HepG2 (cell line): ENCODE data around the gene CUL7. TPM values are rescaled to one million over a fixed set of nuclear protein-coding genes. Genes with fewer than 3 reads are reported as not detected.

Experiments used
- EEA1 ChIP-seq: sonication (generic); formaldehyde crosslinking; IDR thresholded peaks from 2 replicates; pipeline ENCODE4 v1.5.1; 2020; ENCODE audit warnings: mild to moderate bottlenecking, missing genetic modification reagents, borderline replicate concordance
- FOXM1 ChIP-seq: sonication (generic); formaldehyde crosslinking; IDR thresholded peaks from 2 replicates; pipeline ENCODE4 v1.5.0; 2020; ENCODE audit warnings: missing genetic modification reagents
- HNRNPK ChIP-seq: fragments of 200-400 bp; formaldehyde crosslinking; IDR thresholded peaks from 2 replicates; pipeline ENCODE4 v1.6.1; 2018; ENCODE audit warnings: low read length, low read depth, moderate library complexity, mild to moderate bottlenecking; ENCODE audit not compliant: poor library complexity, severe bottlenecking
- MED8 ChIP-seq: sonication (generic); formaldehyde crosslinking; IDR thresholded peaks from 2 replicates; pipeline ENCODE4 v1.8.1; 2023; ENCODE audit warnings: mild to moderate bottlenecking, missing genetic modification reagents; ENCODE audit not compliant: insufficient replicate concordance
- POLR2A ChIP-seq, 2 experiments: IDR thresholded peaks; 2 replicates each; pipeline ENCODE4 v1.6.1; 2011; ENCODE audit warnings: low read depth in 2 of 2, low read length in 2 of 2, mild to moderate bottlenecking in 1 of 2, moderate library complexity in 1 of 2; ENCODE audit not compliant: insufficient read depth in 1 of 2
- RARG ChIP-seq: sonication (generic); formaldehyde crosslinking; IDR thresholded peaks from 2 replicates; pipeline ENCODE4 v1.4.0; 2020; ENCODE audit warnings: low read depth, mild to moderate bottlenecking, missing genetic modification reagents
- REL ChIP-seq: sonication (generic); formaldehyde crosslinking; conservative IDR thresholded peaks from 2 replicates; pipeline ENCODE4 v1.8.0; 2022; ENCODE audit warnings: mild to moderate bottlenecking, missing genetic modification reagents, moderate library complexity
- SP140L ChIP-seq: sonication (generic); formaldehyde crosslinking; IDR thresholded peaks from 2 replicates; pipeline ENCODE4 v1.4.0; 2020; ENCODE audit warnings: missing genetic modification reagents, borderline replicate concordance
- TCF7 ChIP-seq: sonication (generic); IDR thresholded peaks from 2 replicates; pipeline ENCODE4 v1.6.1; 2016; ENCODE audit warnings: antibody characterized with exemption, low read depth
- ZNF160 ChIP-seq: sonication (generic); formaldehyde crosslinking; IDR thresholded peaks from 2 replicates; pipeline ENCODE4 v1.8.0; 2022; ENCODE audit warnings: mild to moderate bottlenecking, inconsistent platforms, missing genetic modification reagents
- ZNF263 ChIP-seq: sonication (generic); formaldehyde crosslinking; IDR thresholded peaks from 2 replicates; pipeline ENCODE4 v1.4.0; 2020; ENCODE audit warnings: missing genetic modification reagents
- ZNF781 ChIP-seq: sonication (generic); formaldehyde crosslinking; IDR thresholded peaks from 2 replicates; pipeline ENCODE4 v1.5.1; 2020; ENCODE audit warnings: borderline replicate concordance, mild to moderate bottlenecking, missing genetic modification reagents; ENCODE audit errors: not compliant biosample characterization
- polyA plus RNA-seq, 8 experiments: library from polyadenylated mRNA; depleted of rRNA in 3 of 8; stranded (reverse) in 7 of 8; unstranded in 1 of 8; fragments of >200 nt; fragmentation: Illumina TruSeq in 4 of 8; extraction: Trizol in 4 of 8; gene quantifications; 2 replicates each; pipeline versions ENCODE4 v1.2.1 to v1.2.3, GENCODE V29; 2011 to 2016; ENCODE audit warnings: low read depth in 4 of 8, missing spikeins in 1 of 8, mixed read lengths in 1 of 8; ENCODE audit not compliant: insufficient read depth in 1 of 8
- total RNA-seq, 5 experiments: library from RNA; depleted of rRNA; stranded (reverse); fragments of >200 nt; fragmentation: Illumina TruSeq; extraction: Trizol; gene quantifications; 2 replicates each; pipeline ENCODE4 v1.2.3, GENCODE V29; 2016; ENCODE audit warnings: low read depth in 1 of 5
- TF ChIP-seq, protein P1 (sequence below): sonication (generic); formaldehyde crosslinking; IDR thresholded peaks from 2 replicates; pipeline ENCODE4 v1.4.0; 2020; ENCODE audit warnings: missing genetic modification reagents
- TF ChIP-seq, protein P2 (sequence below): sonication (generic); formaldehyde crosslinking; IDR thresholded peaks from 2 replicates; pipeline ENCODE4 v1.4.0; 2020; ENCODE audit warnings: missing genetic modification reagents
- TF ChIP-seq, protein P3 (sequence below): sonication (generic); formaldehyde crosslinking; IDR thresholded peaks from 2 replicates; pipeline ENCODE4 v1.5.0; 2020; ENCODE audit warnings: missing genetic modification reagents
- TF ChIP-seq, protein P4 (sequence below): sonication (generic); formaldehyde crosslinking; conservative IDR thresholded peaks from 2 replicates; pipeline ENCODE4 v1.8.0; 2022; ENCODE audit warnings: mild to moderate bottlenecking, moderate library complexity, missing genetic modification reagents

The CUL7 gene
- total and polyA plus RNA-seq, 2 of the 13 experiments (the other 11 are each of a cell fraction or from before 2014, with no cell fraction given): 32.0 to 60.7 TPM

DNA sequence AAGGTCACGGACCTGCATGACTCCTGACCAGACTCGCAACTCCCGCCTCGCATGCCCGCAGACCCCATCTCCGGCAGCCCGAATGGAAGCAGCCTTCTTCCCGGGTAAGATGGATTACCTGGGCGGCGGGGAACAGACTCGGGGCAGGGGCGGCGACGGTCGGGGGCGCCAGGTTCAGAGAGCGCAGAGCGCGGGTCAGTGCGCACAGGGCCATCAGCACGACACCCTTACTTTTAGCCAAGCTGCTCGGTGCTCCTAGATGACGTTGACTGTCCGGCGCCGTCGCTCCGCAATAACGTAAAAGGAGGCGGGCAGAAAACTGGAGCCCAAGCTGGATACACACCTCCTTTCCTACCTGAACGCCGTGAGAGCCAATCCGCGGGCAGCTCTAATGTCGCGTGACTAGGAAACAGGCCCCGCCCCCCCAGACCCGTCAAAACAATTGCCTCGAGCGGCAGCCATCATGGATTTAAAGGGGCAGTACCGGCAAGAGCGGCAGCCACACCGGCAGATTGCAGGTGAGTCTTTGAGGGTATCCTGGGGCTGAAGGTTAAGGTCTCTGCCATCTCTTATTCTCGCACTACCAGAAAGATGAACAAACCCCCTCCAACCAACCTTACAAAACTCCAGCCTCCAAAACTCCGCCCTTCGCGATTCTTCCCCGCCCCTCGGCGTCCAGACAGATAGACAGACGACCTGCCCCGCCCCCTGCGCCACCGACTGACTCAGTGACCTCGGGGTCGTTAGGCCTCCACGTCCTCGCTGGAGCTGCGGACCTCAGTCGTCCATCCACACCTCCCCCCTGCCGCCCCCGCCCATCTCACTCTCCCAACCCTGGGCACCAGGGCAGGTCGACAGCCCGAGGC is 5.8 kb upstream of the CUL7 start, which contains the start of the genes KLC4 and MRPL2 (continued):
- TF ChIP-seq, protein P1, sequence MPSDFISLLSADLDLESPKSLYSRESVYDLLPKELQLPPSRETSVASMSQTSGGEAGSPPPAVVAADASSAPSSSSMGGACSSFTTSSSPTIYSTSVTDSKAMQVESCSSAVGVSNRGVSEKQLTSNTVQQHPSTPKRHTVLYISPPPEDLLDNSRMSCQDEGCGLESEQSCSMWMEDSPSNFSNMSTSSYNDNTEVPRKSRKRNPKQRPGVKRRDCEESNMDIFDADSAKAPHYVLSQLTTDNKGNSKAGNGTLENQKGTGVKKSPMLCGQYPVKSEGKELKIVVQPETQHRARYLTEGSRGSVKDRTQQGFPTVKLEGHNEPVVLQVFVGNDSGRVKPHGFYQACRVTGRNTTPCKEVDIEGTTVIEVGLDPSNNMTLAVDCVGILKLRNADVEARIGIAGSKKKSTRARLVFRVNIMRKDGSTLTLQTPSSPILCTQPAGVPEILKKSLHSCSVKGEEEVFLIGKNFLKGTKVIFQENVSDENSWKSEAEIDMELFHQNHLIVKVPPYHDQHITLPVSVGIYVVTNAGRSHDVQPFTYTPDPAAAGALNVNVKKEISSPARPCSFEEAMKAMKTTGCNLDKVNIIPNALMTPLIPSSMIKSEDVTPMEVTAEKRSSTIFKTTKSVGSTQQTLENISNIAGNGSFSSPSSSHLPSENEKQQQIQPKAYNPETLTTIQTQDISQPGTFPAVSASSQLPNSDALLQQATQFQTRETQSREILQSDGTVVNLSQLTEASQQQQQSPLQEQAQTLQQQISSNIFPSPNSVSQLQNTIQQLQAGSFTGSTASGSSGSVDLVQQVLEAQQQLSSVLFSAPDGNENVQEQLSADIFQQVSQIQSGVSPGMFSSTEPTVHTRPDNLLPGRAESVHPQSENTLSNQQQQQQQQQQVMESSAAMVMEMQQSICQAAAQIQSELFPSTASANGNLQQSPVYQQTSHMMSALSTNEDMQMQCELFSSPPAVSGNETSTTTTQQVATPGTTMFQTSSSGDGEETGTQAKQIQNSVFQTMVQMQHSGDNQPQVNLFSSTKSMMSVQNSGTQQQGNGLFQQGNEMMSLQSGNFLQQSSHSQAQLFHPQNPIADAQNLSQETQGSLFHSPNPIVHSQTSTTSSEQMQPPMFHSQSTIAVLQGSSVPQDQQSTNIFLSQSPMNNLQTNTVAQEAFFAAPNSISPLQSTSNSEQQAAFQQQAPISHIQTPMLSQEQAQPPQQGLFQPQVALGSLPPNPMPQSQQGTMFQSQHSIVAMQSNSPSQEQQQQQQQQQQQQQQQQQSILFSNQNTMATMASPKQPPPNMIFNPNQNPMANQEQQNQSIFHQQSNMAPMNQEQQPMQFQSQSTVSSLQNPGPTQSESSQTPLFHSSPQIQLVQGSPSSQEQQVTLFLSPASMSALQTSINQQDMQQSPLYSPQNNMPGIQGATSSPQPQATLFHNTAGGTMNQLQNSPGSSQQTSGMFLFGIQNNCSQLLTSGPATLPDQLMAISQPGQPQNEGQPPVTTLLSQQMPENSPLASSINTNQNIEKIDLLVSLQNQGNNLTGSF (CRISPR knock-in tag): no peak
- TF ChIP-seq, protein P2, sequence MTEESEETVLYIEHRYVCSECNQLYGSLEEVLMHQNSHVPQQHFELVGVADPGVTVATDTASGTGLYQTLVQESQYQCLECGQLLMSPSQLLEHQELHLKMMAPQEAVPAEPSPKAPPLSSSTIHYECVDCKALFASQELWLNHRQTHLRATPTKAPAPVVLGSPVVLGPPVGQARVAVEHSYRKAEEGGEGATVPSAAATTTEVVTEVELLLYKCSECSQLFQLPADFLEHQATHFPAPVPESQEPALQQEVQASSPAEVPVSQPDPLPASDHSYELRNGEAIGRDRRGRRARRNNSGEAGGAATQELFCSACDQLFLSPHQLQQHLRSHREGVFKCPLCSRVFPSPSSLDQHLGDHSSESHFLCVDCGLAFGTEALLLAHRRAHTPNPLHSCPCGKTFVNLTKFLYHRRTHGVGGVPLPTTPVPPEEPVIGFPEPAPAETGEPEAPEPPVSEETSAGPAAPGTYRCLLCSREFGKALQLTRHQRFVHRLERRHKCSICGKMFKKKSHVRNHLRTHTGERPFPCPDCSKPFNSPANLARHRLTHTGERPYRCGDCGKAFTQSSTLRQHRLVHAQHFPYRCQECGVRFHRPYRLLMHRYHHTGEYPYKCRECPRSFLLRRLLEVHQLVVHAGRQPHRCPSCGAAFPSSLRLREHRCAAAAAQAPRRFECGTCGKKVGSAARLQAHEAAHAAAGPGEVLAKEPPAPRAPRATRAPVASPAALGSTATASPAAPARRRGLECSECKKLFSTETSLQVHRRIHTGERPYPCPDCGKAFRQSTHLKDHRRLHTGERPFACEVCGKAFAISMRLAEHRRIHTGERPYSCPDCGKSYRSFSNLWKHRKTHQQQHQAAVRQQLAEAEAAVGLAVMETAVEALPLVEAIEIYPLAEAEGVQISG (CRISPR knock-in tag): peak; percentile 89
- TF ChIP-seq EEA1 (CRISPR knock-in tag): peak; percentile 91; the same call in 1 of the 2 replicates
- no peak for TF ChIP-seq ZNF263 (CRISPR knock-in tag)
- TF ChIP-seq MED8 (CRISPR knock-in tag): no peak
- TF ChIP-seq ZNF781: no peak
- peak in 1 of 2 experiments; percentile 93; a peak in 2 of 4 replicates for TF ChIP-seq POLR2A (IDR thresholded peaks at IDR 0.05; ENCODE audit: insufficient read depth in 1 of 2, low read depth in 2 of 2, low read length in 2 of 2)
- TF ChIP-seq REL (CRISPR knock-in tag): no peak
- TF ChIP-seq ZNF160 (CRISPR knock-in tag): peak; percentile 32; the same call in 1 of the 2 replicates
- no peak for TF ChIP-seq FOXM1 (CRISPR knock-in tag)
- no peak for TF ChIP-seq SP140L (CRISPR knock-in tag)
- peak; percentile 5; the same call in 1 of the 2 replicates for TF ChIP-seq TCF7
- TF ChIP-seq RARG: no peak; the same call in 1 of the 2 replicates
- TF ChIP-seq HNRNPK: no peak
- TF ChIP-seq, protein P3, sequence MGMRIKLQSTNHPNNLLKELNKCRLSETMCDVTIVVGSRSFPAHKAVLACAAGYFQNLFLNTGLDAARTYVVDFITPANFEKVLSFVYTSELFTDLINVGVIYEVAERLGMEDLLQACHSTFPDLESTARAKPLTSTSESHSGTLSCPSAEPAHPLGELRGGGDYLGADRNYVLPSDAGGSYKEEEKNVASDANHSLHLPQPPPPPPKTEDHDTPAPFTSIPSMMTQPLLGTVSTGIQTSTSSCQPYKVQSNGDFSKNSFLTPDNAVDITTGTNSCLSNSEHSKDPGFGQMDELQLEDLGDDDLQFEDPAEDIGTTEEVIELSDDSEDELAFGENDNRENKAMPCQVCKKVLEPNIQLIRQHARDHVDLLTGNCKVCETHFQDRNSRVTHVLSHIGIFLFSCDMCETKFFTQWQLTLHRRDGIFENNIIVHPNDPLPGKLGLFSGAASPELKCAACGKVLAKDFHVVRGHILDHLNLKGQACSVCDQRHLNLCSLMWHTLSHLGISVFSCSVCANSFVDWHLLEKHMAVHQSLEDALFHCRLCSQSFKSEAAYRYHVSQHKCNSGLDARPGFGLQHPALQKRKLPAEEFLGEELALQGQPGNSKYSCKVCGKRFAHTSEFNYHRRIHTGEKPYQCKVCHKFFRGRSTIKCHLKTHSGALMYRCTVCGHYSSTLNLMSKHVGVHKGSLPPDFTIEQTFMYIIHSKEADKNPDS (CRISPR knock-in tag): no peak
- TF ChIP-seq, protein P4, sequence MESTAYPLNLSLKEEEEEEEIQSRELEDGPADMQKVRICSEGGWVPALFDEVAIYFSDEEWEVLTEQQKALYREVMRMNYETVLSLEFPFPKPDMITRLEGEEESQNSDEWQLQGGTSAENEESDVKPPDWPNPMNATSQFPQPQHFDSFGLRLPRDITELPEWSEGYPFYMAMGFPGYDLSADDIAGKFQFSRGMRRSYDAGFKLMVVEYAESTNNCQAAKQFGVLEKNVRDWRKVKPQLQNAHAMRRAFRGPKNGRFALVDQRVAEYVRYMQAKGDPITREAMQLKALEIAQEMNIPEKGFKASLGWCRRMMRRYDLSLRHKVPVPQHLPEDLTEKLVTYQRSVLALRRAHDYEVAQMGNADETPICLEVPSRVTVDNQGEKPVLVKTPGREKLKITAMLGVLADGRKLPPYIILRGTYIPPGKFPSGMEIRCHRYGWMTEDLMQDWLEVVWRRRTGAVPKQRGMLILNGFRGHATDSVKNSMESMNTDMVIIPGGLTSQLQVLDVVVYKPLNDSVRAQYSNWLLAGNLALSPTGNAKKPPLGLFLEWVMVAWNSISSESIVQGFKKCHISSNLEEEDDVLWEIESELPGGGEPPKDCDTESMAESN (CRISPR knock-in tag): no peak
